NCI-H1436 (cell line): ENCODE results near the gene USP31.
"Not testable (repeated sequence)": the region's sequence is repeated elsewhere in the genome, so short reads cannot be mapped to it uniquely, and the experiment has no call there.

Experiments used
- DNase-seq: peaks from one replicate; lab custom pipeline; 2025; lab: John Stamatoyannopoulos, UW

USP31 gene

DNA sequence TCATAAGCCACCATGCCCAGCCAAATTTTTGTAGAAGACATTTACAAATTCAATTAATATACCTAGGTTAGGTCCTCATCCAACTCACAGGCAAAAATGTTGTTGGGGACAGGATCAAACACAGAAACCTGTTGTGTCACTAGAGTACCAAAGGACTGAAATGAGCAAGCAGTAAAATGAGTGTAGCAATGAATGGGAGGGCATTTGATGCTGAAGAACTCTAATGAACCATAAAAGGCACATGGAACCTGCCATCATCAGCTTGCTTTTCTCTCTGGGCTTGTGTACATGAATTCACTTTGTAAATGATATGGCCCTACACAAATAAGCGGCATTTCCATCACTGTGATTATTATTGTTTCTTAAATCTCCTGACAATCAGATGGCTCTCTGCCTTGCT, 17.8 kb downstream of the USP31 start:
- DNase-seq = no peak

DNA sequence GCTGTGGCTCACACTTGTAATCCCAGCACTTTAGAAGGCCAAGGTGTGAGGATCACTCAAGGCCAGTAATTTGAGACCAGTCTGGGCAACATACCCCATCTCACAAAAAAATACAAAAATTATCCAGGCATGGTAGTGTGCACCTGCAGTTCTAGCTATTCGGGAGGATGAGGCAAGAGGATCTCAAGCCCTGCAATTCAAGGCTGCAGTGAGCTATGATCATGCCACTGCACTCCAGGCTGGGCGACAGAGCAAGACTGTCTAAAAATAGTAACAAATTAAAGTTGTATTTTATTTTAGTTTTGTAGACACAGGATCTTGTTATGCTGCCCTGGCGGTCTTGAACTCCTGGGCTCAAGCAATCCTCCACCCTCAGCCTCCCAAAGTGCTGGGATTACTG, 18.2 kb downstream of the USP31 start:
- DNase-seq = no peak

DNA sequence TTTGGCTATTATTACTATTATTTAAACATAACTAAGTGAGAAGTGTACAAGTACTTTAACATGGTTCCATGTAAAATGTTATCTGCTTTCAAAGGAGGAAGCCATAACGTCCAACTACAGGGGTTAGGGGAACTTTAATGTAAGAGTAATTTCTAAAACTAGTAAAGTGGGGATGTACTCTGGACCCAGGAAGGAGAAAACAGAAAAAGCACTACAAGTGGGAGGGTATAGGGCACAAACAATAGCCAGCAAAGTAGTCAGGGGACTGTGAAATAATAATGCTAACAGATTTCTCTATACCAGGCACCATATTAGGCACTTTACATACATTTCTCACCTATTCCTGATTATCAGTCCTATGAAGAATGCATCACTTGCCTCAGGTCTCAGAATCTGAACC, 19.6 kb downstream of the USP31 start:
- no peak for DNase-seq

DNA sequence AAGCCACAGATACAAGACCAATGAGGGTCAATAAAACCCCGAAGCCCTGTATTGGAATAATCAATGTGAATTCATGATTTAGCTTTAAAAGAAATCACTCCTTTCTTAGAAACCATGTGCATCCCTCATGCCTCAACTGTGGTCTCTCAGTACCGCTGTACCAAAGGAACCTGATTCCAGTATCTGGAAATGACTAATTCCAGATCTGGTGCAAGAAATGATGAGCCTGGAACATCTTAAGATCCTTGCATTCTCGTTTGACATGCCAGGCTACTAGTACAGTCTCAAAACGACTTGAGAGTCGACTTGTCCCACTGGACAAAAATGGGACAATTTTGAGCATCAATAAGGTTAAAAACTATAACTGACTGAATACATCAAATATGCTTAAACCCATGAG, 21.2 kb downstream of the USP31 start:
- DNase-seq = no peak

DNA sequence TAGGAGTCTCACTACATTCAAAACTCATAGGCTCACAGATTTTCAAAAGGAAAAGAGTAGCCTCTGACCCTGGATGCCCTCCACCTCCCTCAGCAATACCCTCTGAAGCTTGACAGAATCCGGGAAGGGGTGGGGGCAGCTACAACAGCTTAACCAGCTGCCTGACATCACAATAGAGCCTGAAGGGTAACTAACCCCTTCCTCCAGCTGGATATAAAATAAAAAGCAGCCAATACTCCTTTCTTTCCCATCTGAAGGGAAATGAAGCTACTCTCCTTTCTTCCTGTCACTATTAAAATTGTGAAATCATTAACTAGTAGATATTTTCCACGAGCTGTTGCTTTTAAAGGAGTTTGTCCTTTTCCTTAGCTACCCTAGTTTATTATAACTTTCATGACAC, 24.0 kb downstream of the USP31 start:
- no peak for DNase-seq

DNA sequence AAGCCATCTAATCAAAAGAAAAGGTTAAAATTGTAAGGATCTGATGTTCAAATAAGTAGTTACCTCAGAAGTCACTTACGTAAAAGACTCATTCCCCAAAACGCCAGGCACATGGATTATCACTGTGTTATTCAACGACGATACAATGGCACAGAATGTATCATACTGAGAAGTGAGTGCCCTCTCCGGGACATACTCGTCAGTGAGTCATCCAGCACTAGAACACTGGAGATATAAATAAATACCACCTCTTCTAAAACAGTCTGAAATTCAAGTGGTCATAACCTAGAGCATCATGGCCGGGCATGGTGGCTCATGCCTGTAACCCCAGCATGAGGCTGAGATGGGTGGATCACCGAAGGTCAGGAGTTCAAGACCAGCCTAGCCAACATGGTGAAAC, 24.9 kb downstream of the USP31 start:
- DNase-seq = no peak

DNA sequence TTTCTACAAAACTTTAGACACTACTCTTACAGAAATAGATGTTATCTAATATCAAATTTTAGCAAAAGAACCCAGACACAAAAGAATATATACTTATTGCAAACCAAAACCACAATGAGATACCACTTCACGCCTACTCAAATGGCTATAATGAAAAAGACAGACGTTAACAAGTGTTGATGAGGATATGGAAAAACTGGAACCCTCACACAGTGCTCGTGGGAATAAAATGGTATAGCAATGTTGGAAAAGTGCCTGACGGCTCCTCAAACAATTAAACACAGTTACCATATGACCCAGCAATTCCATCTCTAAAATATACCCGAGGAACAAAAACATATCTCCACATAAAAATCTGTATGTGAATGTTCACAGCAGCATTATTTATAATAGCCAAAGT, 27.1 kb downstream of the USP31 start:
- no peak for DNase-seq

DNA sequence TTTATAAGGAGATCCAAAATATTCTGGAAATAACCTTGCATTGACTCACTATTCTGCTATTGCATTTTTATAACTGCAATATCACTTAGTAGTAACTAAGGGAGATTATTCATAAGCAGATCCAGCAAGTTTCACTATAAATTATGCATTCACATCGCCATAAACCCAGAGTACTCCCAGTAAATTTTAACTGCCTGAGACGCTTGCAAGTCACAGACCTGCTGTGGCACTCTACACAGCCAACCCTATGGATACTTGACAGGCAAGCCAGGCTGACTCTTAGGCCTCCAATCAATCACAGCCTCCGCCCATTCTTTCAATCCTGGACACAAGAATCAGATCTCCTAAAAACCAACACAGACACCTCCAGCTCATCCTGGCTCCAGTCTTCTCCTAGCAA, 28.2 kb downstream of the USP31 start:
- DNase-seq = no peak

DNA sequence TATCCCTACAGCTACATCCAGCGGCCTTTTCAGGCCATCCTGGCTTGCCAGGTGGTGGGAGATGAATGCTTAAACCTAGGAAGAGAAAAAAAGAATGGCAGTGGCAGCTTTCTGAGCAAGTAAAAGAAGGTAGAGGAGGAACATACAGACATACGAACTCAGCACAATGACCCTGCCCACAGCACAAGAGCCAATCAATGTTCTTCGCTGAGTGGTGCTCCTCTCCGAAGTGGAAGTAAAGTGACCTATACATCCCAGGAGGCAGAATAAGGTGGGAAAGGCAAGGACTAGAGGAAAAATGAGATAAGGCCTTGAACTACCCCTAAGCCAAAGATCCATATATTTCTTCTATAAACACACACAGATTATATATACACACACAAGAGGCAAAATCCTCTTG, 28.7 kb downstream of the USP31 start:
- no peak for DNase-seq

DNA sequence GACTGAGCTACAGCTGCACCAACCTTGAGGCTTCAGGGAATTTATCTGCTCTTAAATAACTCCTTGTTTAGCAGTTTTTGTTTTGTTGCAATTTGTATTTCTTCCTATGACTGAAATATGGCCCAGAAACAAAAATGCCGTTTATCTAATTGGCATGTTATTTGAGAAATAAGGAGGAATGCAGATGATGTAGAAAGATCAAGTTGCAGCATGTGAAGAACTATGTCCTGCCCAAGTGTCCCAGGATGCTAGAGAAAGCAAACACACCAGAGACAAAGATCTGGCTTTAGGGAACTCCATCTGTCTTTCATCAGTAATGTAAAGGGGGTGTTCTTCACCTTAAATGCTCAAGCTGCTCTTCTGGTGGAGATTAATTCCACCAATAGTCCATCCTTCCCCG, 29.7 kb downstream of the USP31 start:
- no peak for DNase-seq

DNA sequence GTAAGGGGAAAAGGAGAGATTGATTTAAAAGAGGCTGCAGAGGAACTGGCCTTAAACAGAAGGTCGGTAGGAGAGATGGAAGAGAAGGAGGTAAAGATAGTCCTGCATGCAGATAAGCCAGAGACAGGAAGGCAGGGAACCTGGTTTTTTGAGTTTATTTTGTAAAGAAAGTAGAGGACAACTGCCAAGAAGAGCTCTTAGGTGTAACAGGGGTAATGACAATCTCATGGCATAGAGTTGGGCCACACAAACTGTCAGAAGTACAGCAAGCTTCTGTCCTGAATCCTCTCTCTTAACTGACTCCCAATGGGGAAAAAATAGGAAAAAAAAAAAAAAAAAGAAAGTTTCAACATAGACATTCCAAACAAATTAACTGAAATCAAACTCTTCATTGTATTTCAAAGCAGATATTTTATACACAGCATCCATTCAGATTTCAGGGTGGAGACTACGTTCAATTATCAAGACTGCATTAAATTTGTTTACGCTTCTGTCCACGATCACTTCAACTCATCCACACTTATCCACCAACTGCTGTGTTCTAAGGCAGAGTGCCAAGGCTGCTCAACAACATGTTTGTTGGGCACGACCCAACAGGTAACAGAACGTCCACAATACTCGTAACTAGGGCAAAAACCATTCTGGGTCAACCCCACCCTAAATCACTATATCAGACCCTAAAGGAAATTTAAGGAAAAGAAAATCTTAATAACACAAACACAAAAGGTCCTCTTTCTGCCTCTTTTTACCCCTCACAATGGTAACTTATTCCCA, 34.9 kb downstream of the USP31 start:
- DNase-seq = no peak

DNA sequence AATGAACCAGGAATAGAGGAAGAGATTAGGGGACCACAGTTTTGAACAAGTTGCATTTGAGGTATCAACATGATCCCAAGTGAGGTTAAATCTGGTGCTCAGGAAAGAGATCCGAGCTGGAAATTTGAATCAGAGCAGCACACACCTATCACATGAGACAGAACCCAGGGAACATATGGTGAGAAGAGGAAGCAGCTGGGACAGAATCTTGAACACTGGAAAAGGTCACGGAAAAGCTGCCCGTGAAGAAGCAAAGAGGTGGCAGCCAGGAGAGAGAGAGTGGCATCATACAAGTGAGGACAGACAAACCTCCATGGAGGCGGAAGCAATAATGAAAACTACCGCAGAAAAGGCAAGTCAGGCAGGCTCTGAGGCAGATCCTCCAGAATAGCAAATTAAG, 36.1 kb downstream of the USP31 start:
- DNase-seq = no peak

DNA sequence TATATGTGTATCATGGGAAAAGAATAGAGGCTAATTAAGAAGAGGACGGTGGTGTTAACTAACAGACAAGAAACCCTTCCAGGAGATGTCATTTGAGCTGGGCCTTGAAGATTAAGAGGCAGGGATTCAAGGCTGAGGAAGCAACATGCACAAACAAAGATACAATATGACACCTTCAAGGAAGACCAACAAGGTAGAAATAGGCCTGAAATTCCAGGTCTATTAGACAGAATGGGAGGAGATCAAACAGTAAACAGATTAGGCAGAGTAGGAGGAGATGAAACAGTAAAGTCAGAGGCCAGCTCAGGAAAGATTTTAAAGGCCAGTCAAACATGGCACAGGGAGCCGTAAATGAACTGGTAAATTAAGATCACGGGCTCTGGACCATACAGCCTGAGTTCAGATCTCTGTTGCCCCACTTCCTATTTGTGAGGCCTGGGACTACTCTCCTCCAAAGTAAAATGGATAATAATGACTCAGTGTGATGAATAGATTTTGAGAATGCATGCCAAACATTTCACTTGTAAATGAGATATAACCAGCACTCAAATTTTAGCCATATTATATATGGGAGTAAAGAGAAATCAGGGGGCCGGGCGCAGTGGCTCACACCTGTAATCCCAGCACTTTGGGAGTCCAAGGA, 38.9 kb downstream of the USP31 start:
- no peak for DNase-seq

DNA sequence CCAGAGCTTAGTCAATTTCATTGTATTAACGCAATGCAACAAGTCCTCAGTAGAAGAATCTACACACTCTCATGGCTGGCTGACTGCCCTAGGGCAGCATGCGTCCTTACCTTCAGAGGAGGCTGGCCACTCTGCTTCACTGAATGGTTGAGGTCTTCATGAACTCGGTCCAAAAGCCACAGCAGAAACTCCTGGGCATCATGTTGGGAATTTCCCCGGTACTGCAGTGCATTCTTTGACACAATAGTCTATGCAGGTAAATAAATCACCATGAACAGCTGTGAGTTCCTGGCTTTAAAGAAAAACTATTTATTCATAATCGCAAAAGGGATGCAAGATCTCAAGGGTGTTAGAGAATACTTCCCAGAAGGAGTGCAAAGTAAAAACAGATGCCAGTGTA, 41.3 kb downstream of the USP31 start:
- DNase-seq = no peak

DNA sequence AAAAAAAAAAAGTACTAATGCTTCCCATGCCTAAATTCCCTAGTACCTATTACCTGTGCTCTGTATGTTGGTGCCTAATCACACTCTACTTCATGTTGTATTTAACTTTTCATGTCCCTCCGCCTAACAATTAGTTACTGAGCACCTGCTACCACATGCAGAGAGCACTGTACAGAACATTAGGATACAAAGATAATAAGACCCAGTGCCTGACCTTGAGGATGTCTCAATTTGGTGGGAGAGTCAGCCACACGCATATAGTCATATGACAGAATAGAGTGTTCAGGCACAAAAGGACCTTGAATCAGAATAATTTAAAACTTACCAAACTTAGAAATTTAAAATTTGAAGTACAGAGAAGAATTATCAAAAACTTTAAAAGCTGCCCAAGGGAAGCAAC, 42.1 kb downstream of the USP31 start:
- DNase-seq = no peak

DNA sequence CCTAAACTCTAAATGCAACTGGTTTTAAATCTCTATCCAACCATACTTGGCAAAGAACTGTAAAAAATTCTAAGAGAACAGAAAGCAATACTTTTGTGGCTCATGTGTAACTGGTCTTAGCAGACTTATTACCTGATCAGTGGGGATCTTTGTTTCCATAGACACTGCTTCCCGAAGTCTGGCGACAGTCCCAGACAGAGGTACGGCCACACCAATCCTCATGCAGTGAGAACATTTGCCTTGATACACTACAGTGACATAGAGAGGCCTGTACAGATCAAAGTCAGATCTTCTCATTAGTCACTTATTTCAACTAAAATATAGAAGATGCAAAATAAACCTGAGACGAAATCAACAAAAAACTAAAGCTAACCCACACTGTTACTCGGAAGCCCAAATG, 43.9 kb downstream of the USP31 start:
- no peak for DNase-seq

DNA sequence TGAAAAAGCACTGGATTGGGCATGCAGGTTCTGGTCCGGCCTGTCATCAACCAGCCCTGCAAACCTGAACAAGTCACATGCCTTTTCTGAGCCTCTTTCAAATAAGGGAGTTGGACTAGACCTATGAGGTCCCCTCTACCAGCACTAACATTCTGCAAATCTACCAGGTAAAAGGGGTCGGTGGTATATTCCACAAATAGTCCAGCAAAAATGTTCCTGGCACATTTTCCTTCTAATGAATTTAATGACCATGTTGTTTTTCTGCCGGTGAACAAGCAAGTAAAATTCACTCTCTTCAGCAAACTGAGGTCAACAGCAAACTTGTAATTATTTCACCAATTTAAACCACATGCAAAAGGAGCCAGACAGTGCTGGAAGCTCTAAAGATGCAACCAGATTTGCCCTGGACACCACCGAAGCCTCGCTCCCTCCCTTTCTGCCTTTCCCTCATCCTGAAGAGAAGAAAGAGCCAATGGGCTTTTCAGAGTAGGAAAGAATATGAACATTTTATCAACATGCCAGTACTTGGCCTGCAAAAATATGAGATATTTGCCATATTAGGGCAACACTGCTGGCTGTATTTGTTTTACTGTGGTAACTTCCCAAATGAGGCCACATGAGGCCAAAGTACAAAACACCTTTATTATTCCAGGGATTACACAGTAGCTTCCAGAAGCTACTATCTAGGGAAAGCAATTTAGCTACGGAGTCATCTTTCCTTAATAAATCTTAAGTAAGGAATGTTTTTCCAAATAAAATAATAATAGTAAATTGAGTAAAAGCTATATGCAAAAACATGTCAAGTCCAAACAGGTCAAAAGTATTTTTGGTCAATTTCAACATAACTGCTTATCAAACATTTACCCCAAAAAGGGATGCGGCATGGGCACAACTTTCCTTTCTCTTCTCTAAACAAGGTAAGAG, 45.0 kb downstream of the USP31 start:
- DNase-seq = no peak

DNA sequence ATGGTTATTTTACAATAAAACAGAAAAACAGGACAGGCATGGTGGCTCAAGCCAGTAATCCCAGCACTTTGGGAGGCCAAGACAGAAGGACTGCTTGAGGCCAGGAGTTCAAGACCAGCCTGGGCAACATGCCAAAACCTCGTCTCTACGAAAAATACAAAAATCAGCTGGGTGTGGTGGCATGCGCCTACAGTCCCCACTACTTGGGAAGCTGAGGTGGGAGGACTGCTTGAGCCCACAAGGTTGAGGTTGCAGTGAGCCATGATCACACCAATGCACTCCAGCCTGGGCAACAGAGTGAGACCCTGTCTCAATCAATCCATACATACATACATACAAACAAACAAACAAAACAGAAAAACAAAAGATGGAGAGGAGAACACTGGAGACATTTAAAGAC, 45.6 kb downstream of the USP31 start:
- no peak for DNase-seq

DNA sequence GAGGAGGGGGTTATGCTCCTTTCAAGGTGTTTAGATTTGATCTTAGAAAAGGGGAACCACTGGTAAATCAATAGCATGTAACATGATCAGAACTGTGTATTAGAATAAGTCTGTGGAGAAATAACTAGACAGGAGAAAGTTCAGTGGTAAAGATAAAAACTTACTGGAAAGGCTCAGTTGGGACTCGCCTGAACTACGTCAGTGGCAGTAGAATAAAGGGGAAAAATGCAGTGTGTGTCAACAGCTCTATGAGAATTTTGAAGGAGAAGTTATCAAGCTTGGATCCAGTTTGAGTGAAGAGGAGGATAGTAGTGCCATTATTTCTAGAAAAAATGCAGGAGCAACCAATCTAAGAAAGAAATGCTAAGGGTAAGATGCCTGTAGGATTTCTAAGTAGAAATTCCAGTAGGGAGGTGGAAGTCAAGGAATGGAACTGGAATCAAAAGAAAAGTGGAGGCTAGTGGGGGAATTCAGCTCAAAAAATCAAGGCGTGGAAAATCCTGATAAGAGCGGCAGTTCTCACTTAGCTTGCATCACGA, 48.2 kb downstream of the USP31 start:
- no peak for DNase-seq

DNA sequence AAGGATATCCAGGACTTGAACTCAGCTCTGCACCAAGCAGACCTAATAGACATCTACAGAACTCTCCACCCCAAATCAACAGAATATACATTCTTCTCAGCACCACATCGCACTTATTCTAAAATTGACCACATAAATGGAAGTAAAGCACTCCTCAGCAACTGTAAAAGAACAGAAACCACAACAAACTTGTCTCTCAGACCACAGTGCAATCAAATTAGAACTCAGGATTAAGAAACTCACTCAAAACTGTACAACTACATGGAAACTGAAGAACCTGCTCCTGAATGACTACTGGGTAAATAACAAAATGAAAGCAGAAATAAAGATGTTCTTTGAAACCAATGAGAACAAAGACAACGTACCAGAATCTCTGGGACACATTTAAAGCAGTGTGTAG, 52.8 kb downstream of the USP31 start:
- not testable (repeated sequence) for DNase-seq

DNA sequence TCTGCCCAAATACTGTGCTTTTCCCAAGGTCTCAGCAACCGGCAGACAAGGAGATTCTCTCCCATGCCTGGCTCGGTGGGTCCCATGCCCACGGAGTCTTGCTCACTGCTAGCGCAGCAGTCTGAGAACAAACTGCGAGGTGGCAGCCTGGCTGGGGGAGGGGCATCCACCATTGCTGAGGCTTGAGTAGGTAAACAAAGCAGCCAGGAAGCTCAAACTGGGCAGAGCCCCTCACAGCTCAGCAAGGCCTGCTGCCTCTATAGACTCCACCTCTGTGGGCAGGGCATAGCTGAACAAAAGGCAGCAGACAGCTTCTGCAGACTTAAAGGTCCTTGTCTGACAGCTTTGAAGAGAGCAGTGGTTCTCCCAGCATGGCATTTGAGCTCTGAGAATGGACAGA, 55.1 kb downstream of the USP31 start:
- DNase-seq = not testable (repeated sequence)

DNA sequence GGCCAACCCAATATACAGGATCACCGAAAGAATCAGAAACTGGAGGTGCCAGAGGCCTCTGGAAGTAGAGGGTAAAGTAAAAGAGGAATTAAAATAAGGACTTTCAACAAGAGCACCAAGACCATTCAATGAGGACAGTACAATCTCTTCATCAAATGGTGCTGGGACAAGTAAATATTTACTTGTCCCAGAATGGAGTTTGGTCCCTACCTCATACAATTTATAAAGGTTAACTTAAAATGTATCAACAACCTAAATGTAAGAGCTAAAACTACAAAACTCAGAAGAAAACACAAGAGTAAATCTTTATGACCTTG, 56.5 kb downstream of the USP31 start:
- no peak for DNase-seq
